WERI-Rb-1 (cell line): ENCODE data around the gene KCNAB1.

Experiments
- DNase-seq: peaks from one replicate; pipeline ENCODE4 v3.0.0-alpha.2; 2020
- H3K27ac ChIP-seq: fragments of 250-450 bp; sonication (Bioruptor Pico); 2 replicates; pipeline ENCODE4 v1.5.1; 2020; ENCODE audit warnings: mild to moderate bottlenecking, moderate library complexity
- H3K27me3 ChIP-seq: fragments of 250-450 bp; sonication (Bioruptor Pico); 2 replicates; pipeline ENCODE4 v1.5.1; 2021; ENCODE audit warnings: mild to moderate bottlenecking, low read depth, moderate library complexity; ENCODE audit not compliant: insufficient read depth, severe bottlenecking
- H3K36me3 ChIP-seq: fragments of 250-450 bp; sonication (Bioruptor Pico); 2 replicates; pipeline ENCODE4 v1.5.1; 2020; ENCODE audit warnings: mild to moderate bottlenecking, moderate library complexity
- H3K4me3 ChIP-seq: 2 replicates; pipeline ENCODE4 v1.5.1; 2011; ENCODE audit warnings: low read depth, mild to moderate bottlenecking, control low read depth, low read length
- H3K9me3 ChIP-seq: fragments of 250-450 bp; sonication (Bioruptor Pico); 2 replicates; pipeline ENCODE4 v1.5.1; 2021; ENCODE audit warnings: mild to moderate bottlenecking, moderate library complexity; ENCODE audit not compliant: severe bottlenecking
- TF ChIP-seq, protein P1 (sequence below): IDR thresholded peaks from 2 replicates; pipeline ENCODE4 v1.5.1; 2011; ENCODE audit warnings: low read depth, mild to moderate bottlenecking, control low read depth, inconsistent platforms, low read length

The KCNAB1 gene

DNA sequence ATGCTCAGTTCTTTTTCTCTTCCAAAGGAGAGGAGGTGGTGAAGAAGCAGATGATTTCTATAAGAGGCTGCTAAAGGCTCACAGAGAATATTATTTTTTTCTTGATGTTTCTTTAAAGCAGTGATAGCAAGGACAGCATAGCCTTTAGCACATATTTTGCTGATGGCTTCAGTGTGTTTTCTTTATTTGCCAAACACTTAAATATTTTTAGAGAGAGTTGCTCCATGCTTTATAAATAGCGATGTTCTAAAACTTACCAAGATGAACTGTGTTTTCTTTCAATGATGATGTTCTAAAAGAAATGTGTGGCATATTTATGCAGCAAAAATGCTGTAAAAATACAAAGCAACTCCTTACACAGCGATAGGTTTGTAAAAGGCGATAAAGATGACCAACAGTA lies 11.8 kb upstream of the KCNAB1 start:
- Histone ChIP-seq H3K27me3 (peaks cover 6% of the 10 kb centered on the region), H3K27ac (no peak overlapping the region), H3K4me3 (no peak overlapping the region), H3K36me3 (no peaks in the 10 kb centered on the region), H3K9me3 (no peaks in the 10 kb centered on the region)
- no peak for DNase-seq
- TF ChIP-seq, protein P1, sequence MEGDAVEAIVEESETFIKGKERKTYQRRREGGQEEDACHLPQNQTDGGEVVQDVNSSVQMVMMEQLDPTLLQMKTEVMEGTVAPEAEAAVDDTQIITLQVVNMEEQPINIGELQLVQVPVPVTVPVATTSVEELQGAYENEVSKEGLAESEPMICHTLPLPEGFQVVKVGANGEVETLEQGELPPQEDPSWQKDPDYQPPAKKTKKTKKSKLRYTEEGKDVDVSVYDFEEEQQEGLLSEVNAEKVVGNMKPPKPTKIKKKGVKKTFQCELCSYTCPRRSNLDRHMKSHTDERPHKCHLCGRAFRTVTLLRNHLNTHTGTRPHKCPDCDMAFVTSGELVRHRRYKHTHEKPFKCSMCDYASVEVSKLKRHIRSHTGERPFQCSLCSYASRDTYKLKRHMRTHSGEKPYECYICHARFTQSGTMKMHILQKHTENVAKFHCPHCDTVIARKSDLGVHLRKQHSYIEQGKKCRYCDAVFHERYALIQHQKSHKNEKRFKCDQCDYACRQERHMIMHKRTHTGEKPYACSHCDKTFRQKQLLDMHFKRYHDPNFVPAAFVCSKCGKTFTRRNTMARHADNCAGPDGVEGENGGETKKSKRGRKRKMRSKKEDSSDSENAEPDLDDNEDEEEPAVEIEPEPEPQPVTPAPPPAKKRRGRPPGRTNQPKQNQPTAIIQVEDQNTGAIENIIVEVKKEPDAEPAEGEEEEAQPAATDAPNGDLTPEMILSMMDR: no peak

DNA sequence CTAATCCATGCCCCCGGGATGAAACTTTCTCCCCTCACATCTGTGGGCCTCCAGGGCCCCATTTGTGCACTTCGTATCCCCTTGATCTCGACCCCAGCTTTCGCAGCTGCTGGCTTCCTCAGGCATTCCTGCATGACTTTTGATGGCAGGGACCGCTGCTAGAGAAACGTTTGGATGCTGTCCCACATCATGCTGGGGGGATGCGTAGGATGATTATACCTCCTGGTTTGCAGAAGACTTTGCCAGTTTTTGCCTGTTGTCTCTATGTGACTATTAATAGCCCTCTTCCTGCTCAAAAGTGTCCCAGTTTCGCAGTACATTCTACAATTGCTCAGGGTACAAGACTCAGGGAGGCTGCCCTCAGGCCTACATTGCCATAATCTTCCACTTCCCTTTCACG lies 10.4 kb upstream of the KCNAB1 start:
- no peak overlapping the region for H3K27ac ChIP-seq
- no peaks in the 10 kb centered on the region for H3K9me3 ChIP-seq
- peaks cover 6% of the 10 kb centered on the region for H3K27me3 ChIP-seq
- no peaks in the 10 kb centered on the region for H3K36me3 ChIP-seq
- DNase-seq: no peak
- H3K4me3 ChIP-seq: no peak overlapping the region
- TF ChIP-seq, protein P1: no peak

DNA sequence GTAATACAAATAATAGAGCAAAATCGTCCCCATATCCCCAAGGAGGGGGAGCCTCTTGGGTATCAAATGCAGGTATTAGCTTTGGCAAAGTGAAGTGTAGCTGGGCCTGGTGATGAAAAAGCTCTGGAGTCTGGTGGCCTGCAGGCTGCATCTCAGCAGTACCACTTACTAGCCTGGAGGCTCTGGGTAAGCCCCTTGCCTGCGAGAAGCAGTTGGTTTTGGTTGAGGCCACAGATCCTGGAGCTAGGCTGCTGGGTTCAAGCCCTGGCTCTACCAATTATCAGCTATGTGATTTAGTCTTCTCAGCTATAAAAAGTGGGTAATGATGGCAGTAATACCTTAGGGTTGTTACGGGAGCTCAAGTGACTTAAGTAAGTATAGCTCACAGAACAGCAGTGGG lies 6.1 kb downstream of the KCNAB1 start:
- Histone ChIP-seq H3K36me3 (no peaks in the 10 kb centered on the region), H3K4me3 (no peak overlapping the region), H3K9me3 (no peaks in the 10 kb centered on the region)

DNA sequence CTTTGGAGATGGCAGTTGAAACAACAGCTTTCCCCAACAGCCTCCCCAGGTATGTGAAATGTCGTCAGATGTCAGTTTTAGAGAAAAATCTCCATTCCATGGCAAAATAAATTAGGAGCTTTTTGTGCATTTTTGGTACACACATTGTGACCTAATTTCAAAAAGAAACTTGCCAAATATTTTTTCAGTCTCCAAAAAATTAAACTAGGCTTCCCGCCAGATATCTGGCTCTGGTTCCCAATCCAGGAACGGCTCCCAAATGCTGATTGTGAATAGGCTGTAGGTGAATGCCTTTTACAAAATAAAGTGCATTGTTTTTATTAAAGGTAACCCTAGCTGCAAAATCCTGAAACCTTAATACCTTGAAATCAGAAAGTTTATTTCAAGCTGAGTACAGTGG lies 10.9 kb downstream of the KCNAB1 start:
- peaks cover 2% of the 10 kb centered on the region for H3K27me3 ChIP-seq
- TF ChIP-seq, protein P1: no peak

More for the DNA sequence above, 6.1 kb downstream of the KCNAB1 start:
- TF ChIP-seq, protein P1: no peak
- DNase-seq: no peak
- no peak overlapping the region for H3K27ac ChIP-seq
- H3K27me3 ChIP-seq: peaks cover 6% of the 10 kb centered on the region

DNA sequence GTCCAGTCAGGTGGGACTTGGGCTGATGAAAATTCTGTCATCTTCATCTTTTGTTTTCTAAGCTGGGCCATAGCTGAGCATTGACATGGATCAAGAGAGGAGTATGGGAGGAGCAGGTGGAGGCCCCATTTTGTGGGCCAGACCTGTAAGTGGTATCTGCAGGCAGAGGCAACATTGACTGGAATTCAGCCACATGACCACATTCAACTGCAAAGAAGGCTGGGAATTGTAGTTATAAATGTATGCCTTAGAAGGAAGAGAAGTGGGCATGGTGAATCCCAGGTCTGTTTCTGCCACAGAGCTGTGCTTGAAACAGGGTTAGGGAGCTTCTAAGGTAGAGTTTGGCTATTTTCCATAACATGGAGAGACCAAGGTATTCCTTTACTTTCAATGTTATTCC lies 11.4 kb downstream of the KCNAB1 start:
- no peak overlapping the region for H3K4me3 ChIP-seq
- no peak for DNase-seq
- no peaks in the 10 kb centered on the region for H3K9me3 ChIP-seq
- H3K36me3 ChIP-seq: no peaks in the 10 kb centered on the region
- no peak overlapping the region for H3K27ac ChIP-seq
- TF ChIP-seq, protein P1: no peak
- H3K27me3 ChIP-seq: peaks cover 2% of the 10 kb centered on the region

More for the DNA sequence above, 10.9 kb downstream of the KCNAB1 start:
- Histone ChIP-seq H3K9me3 (no peaks in the 10 kb centered on the region), H3K4me3 (no peak overlapping the region), H3K36me3 (no peaks in the 10 kb centered on the region), H3K27ac (no peak overlapping the region)
- no peak for DNase-seq

DNA sequence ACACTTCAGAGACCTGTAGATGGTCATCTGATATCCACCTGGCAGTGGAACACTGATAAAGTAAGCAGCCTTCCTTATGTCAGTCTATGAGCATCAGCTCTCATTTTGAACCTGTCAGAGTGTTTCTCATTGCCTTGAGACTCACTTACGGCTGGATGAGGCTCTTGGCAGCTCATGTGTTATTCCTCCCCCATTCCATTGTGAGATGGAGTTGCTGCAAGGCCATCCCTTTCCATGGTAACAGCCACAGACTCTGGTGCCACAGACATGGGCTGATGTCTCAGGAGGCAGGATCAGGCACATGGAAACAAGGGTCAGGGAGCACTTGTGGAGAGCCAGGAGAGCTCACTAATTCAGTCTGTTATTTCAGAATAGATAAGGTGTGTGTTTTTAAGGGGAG lies 11.9 kb downstream of the KCNAB1 start:
- Histone ChIP-seq H3K27ac (no peak overlapping the region), H3K36me3 (no peaks in the 10 kb centered on the region), H3K27me3 (peaks cover 2% of the 10 kb centered on the region), H3K4me3 (no peak overlapping the region), H3K9me3 (no peaks in the 10 kb centered on the region)
- no peak for DNase-seq
- TF ChIP-seq, protein P1: no peak
